Ovary (tissue), 3 donors: ENCODE measurements around the gene SERPINI1.

Source experiments
- EP300 ChIP-seq: sonication (generic); formaldehyde crosslinking; IDR thresholded peaks from one replicate; pipeline ENCODE4 v1.6.1; 2017; ENCODE audit warnings: antibody characterized with exemption
- POLR2A ChIP-seq: fragments of 450-650 bp; IDR thresholded peaks from one replicate; pipeline ENCODE4 v1.6.1; 2017; ENCODE audit warnings: antibody characterized with exemption, mild to moderate bottlenecking, moderate library complexity
- TF ChIP-seq, protein P1 (sequence below), 3 donors: fragments of 450-650 bp in 2 of 3; fragments of 200-600 bp in 1 of 3; IDR thresholded peaks; one replicate each; pipeline versions ENCODE4 v1.5.1 to v1.8.0; 2016 to 2022; ENCODE audit warnings: antibody characterized with exemption in 3 of 3, mild to moderate bottlenecking in 1 of 3
- donor health status: DM: no; HTN: no; CAD: no.

GRCh38 chr3:167783781-167784180 lies 48.3 kb downstream of the SERPINI1 start:
- TF ChIP-seq POLR2A (no peak), EP300 (no peak)
- TF ChIP-seq, protein P1, sequence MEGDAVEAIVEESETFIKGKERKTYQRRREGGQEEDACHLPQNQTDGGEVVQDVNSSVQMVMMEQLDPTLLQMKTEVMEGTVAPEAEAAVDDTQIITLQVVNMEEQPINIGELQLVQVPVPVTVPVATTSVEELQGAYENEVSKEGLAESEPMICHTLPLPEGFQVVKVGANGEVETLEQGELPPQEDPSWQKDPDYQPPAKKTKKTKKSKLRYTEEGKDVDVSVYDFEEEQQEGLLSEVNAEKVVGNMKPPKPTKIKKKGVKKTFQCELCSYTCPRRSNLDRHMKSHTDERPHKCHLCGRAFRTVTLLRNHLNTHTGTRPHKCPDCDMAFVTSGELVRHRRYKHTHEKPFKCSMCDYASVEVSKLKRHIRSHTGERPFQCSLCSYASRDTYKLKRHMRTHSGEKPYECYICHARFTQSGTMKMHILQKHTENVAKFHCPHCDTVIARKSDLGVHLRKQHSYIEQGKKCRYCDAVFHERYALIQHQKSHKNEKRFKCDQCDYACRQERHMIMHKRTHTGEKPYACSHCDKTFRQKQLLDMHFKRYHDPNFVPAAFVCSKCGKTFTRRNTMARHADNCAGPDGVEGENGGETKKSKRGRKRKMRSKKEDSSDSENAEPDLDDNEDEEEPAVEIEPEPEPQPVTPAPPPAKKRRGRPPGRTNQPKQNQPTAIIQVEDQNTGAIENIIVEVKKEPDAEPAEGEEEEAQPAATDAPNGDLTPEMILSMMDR (IDR thresholded peaks at IDR 0.05), result no peak
